K562 (cell line): ENCODE results near the gene CRABP2. TPM values are rescaled to one million over a fixed set of nuclear protein-coding genes. Genes with fewer than 3 reads are reported as not detected.
A peak's percentile ranks its signal among the peaks of the same experiment; 100 is the strongest.

ENCODE experiments used
- ARNT ChIP-seq, 2 experiments: fragments of 450-650 bp; IDR thresholded peaks; 2 replicates each; pipeline ENCODE4 v1.6.1; 2016; ENCODE audit warnings: mild to moderate bottlenecking in 1 of 2
- CHAMP1 ChIP-seq: fragments of 450-650 bp; IDR thresholded peaks from 2 replicates; pipeline ENCODE4 v1.6.1; 2016; ENCODE audit warnings: mild to moderate bottlenecking
- ELF4 ChIP-seq: fragments of 450-650 bp; formaldehyde crosslinking; IDR thresholded peaks from 2 replicates; pipeline ENCODE4 v1.4.0; 2022; ENCODE audit warnings: missing genetic modification characterization
- ESRRA ChIP-seq: fragments of 450-650 bp; IDR thresholded peaks from 2 replicates; pipeline ENCODE4 v1.6.1; 2014; ENCODE audit warnings: low read depth, mild to moderate bottlenecking, moderate library complexity, borderline replicate concordance
- GABPB1 ChIP-seq: sonication (generic); formaldehyde crosslinking; IDR thresholded peaks from 2 replicates; pipeline ENCODE4 v1.8.0; 2022; ENCODE audit warnings: mild to moderate bottlenecking, missing genetic modification reagents
- KAT7 ChIP-seq: sonication (generic); formaldehyde crosslinking; IDR thresholded peaks from 2 replicates; pipeline ENCODE4 v1.8.0; 2022; ENCODE audit warnings: missing genetic modification reagents, mild to moderate bottlenecking, borderline replicate concordance
- MAFG ChIP-seq: fragments of 450-650 bp; conservative IDR thresholded peaks from 2 replicates; pipeline ENCODE4 v1.6.1; 2016; ENCODE audit warnings: missing genetic modification characterization, missing compliant biosample characterization
- PBX2 ChIP-seq, 2 experiments: IDR thresholded peaks in 1 of 2; conservative IDR thresholded peaks in 1 of 2; 2 replicates each; pipeline ENCODE4 v1.6.1; 2016; ENCODE audit warnings: low read depth in 2 of 2, mild to moderate bottlenecking in 1 of 2, missing compliant biosample characterization in 1 of 2, missing genetic modification characterization in 1 of 2, moderate library complexity in 1 of 2
- PRPF4 ChIP-seq: fragments of 200-400 bp; formaldehyde crosslinking; IDR thresholded peaks from one replicate; pipeline ENCODE4 v1.6.1; 2017; ENCODE audit warnings: low read length, low read depth, mild to moderate bottlenecking; ENCODE audit not compliant: insufficient read depth, poor library complexity, severe bottlenecking
- SETDB1 ChIP-seq: IDR thresholded peaks from one replicate; pipeline ENCODE4 v1.6.1; 2012; ENCODE audit warnings: low read length, control low read depth, inconsistent platforms
- SMAD3 ChIP-seq: fragments of 450-650 bp; formaldehyde crosslinking; conservative IDR thresholded peaks from 2 replicates; pipeline ENCODE4 v1.4.0; 2020; ENCODE audit warnings: mild to moderate bottlenecking
- USF1 ChIP-seq: sonication (generic); formaldehyde crosslinking; IDR thresholded peaks from 2 replicates; pipeline ENCODE4 v1.9.0; 2022; ENCODE audit warnings: mild to moderate bottlenecking, missing genetic modification reagents
- ZBED1 ChIP-seq: IDR thresholded peaks from 2 replicates; pipeline ENCODE4 v1.6.1; 2014
- ZNF239 ChIP-seq: fragments of 250-450 bp; sonication (Bioruptor Pico); IDR thresholded peaks from 2 replicates; pipeline ENCODE4 v1.4.0; 2020; ENCODE audit warnings: mild to moderate bottlenecking
- ZNF3 ChIP-seq: fragments of 250-450 bp; sonication (Bioruptor Pico); IDR thresholded peaks from 2 replicates; pipeline ENCODE4 v1.5.0; 2021; ENCODE audit warnings: mild to moderate bottlenecking, moderate library complexity
- ZNF583 ChIP-seq: fragments of 250-450 bp; sonication (Bioruptor Pico); IDR thresholded peaks from 2 replicates; pipeline ENCODE4 v1.4.0; 2020
- ZNF79 ChIP-seq: fragments of 250-450 bp; sonication (Bioruptor Pico); IDR thresholded peaks from 2 replicates; pipeline ENCODE4 v1.4.0; 2020; ENCODE audit warnings: low read depth, mild to moderate bottlenecking, moderate library complexity
- ZNF830 ChIP-seq: fragments of 250-450 bp; sonication (Bioruptor Pico); IDR thresholded peaks from 2 replicates; pipeline ENCODE4 v1.5.0; 2021; ENCODE audit warnings: mild to moderate bottlenecking
- ZSCAN29 ChIP-seq: fragments of 450-650 bp; IDR thresholded peaks from 2 replicates; pipeline ENCODE4 v1.6.1; 2017
- polyA plus RNA-seq, 8 experiments: library from polyadenylated mRNA; depleted of rRNA in 4 of 8; stranded (reverse) in 5 of 8; unstranded in 3 of 8; fragments of >200 nt; fragmentation: Nextera tagmentation in 2 of 8; fragmentation: Illumina TruSeq in 1 of 8; extraction: Ambion mirVana in 2 of 8; extraction: Trizol in 1 of 8; gene quantifications; 2 replicates each; pipeline versions ENCODE4 v1.2.1 to v1.2.3, GENCODE V29; 2011 to 2014; ENCODE audit warnings: inconsistent platforms in 1 of 8, missing spikeins in 1 of 8
- total RNA-seq, 7 experiments: library from RNA; depleted of rRNA in 6 of 7; stranded (reverse); fragments of >200 nt in 6 of 7; fragmentation: Illumina TruSeq in 2 of 7; extraction: Trizol in 2 of 7; gene quantifications; 2 replicates each; pipeline versions ENCODE4 v1.2.1 to v1.2.3, GENCODE V29; 2011 to 2021; ENCODE audit warnings: low replicate concordance in 1 of 7
- TF ChIP-seq, protein P1 (sequence below): fragments of 200-800 bp; sonication (Bioruptor generic); IDR thresholded peaks from 2 replicates; pipeline ENCODE4 v1.6.1; 2017; ENCODE audit warnings: missing genetic modification characterization, missing compliant biosample characterization

The CRABP2 gene
- total and polyA plus RNA-seq, 9 of the 15 experiments (the other 6 are each of a cell fraction or from before 2014, with no cell fraction given) = 0.30 to 2.5 (median 0.82) TPM

- TF ChIP-seq, protein P1, sequence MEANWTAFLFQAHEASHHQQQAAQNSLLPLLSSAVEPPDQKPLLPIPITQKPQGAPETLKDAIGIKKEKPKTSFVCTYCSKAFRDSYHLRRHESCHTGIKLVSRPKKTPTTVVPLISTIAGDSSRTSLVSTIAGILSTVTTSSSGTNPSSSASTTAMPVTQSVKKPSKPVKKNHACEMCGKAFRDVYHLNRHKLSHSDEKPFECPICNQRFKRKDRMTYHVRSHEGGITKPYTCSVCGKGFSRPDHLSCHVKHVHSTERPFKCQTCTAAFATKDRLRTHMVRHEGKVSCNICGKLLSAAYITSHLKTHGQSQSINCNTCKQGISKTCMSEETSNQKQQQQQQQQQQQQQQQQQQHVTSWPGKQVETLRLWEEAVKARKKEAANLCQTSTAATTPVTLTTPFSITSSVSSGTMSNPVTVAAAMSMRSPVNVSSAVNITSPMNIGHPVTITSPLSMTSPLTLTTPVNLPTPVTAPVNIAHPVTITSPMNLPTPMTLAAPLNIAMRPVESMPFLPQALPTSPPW = peak; percentile 99
- no peak for TF ChIP-seq ARNT (IDR thresholded peaks at IDR 0.05)
- 0 out of 2 replicates have a peak, but pooled peaks have one; percentile 65 for TF ChIP-seq ZNF830 (CRISPR knock-in tag)
- no peak for TF ChIP-seq ZNF3 (CRISPR knock-in tag)
- no peak for TF ChIP-seq ZSCAN29
- peak; percentile 74 for TF ChIP-seq USF1
- no peak for TF ChIP-seq MAFG
- TF ChIP-seq PRPF4 = no peak
- TF ChIP-seq SMAD3 (CRISPR knock-in tag) = no peak
- no peak for TF ChIP-seq PBX2 (CRISPR knock-in tag; IDR thresholded peaks at IDR 0.05; ENCODE audit: low read depth)
- TF ChIP-seq PBX2 (tag; conservative IDR thresholded peaks at IDR 0.05; ENCODE audit: low read depth) = no peak
- no peak for TF ChIP-seq SETDB1
- TF ChIP-seq ELF4 (CRISPR knock-in tag) = no peak
- TF ChIP-seq ZBED1 = no peak
- TF ChIP-seq ZNF79 (CRISPR knock-in tag) = no peak
- no peak for TF ChIP-seq ESRRA
- no peak for TF ChIP-seq CHAMP1
- TF ChIP-seq ZNF583 (CRISPR knock-in tag) = no peak
- peak; percentile 73; the same call in 1 of the 2 replicates for TF ChIP-seq KAT7 (CRISPR knock-in tag)
- TF ChIP-seq ZNF239 (CRISPR knock-in tag) = no peak
- peak; percentile 32; the same call in 1 of the 2 replicates for TF ChIP-seq GABPB1 (CRISPR knock-in tag)
Observed at GRCh38 chr1:156751757-156752481, 46.5 kb upstream of the CRABP2 start (continued).
